ENCODE data around the gene GATA5. TPM values are rescaled to one million over a fixed set of nuclear protein-coding genes. Genes with fewer than 3 reads are reported as not detected.

GATA5 gene
- polyA plus RNA-seq, 1 donor from 2014 or later, result not detected

GRCh38 chr20:62489186-62489931 lies 13.6 kb upstream of the GATA5 start:
- Histone ChIP-seq H3K9me3 (ENCODE audit: low read length) (no peaks in the 10 kb centered on the region), H2AFZ (ENCODE audit: low read depth, low read length) (no peak overlapping the region), H3K4me3 (ENCODE audit: low read length) (no peak overlapping the region), H4K20me1 (ENCODE audit: insufficient read depth) (no peaks in the 10 kb centered on the region), H3K4me2 (ENCODE audit: low read length) (no peak overlapping the region), H3K79me2 (replicated peaks; ENCODE audit: insufficient read depth, low read length) (no peaks in the 10 kb centered on the region), H3K9ac (ENCODE audit: low read length) (no peak overlapping the region), H3K36me3 (ENCODE audit: insufficient read depth, low read length) (no peaks in the 10 kb centered on the region), H3K27ac (ENCODE audit: low read length) (no peak overlapping the region), H3K27me3 (ENCODE audit: insufficient read depth, low read depth, low read length) (peaks cover under 1% of the 10 kb centered on the region), H3F3A (ENCODE audit: insufficient read depth, low read length, poor library complexity, severe bottlenecking) (no peaks in the 10 kb centered on the region), H3K9me2 (ENCODE audit: insufficient read depth, low read length) (no peaks in the 10 kb centered on the region)
- no peak for TF ChIP-seq CTCF (IDR thresholded peaks at IDR 0.05; ENCODE audit: poor library complexity, severe bottlenecking)
- no peak for TF ChIP-seq EZH2 (IDR thresholded peaks at IDR 0.05; ENCODE audit: borderline replicate concordance, insufficient read depth, low read length, poor library complexity, severe bottlenecking)
- no peak for TF ChIP-seq RAD21 (conservative IDR thresholded peaks at IDR 0.05)
- no peak for TF ChIP-seq EP300 (conservative IDR thresholded peaks at IDR 0.05; ENCODE audit: poor library complexity, severe bottlenecking)
- no peak for TF ChIP-seq POLR2AphosphoS5 (IDR thresholded peaks at IDR 0.05)
- no peak for TF ChIP-seq SMC3 (conservative IDR thresholded peaks at IDR 0.05; ENCODE audit: poor library complexity)

- Histone ChIP-seq H3F3A (ENCODE audit: insufficient read depth, low read length, poor library complexity, severe bottlenecking) (no peaks in the 10 kb centered on the region), H3K27me3 (ENCODE audit: insufficient read depth, low read depth, low read length) (peaks cover 10% of the 10 kb centered on the region), H2AFZ (ENCODE audit: low read depth, low read length) (no peak overlapping the region), H3K27ac (ENCODE audit: low read length) (no peak overlapping the region), H3K9ac (ENCODE audit: low read length) (no peak overlapping the region), H3K9me3 (ENCODE audit: low read length) (no peaks in the 10 kb centered on the region), H3K36me3 (ENCODE audit: insufficient read depth, low read length) (no peaks in the 10 kb centered on the region), H3K4me3 (ENCODE audit: low read length) (no peak overlapping the region), H3K9me2 (ENCODE audit: insufficient read depth, low read length) (no peaks in the 10 kb centered on the region), H4K20me1 (ENCODE audit: insufficient read depth) (no peaks in the 10 kb centered on the region), H3K4me2 (ENCODE audit: low read length) (no peak overlapping the region), H3K79me2 (replicated peaks; ENCODE audit: insufficient read depth, low read length) (no peaks in the 10 kb centered on the region)
- TF ChIP-seq MXI1 (conservative IDR thresholded peaks at IDR 0.05; ENCODE audit: poor library complexity, severe bottlenecking), result no peak
- TF ChIP-seq REST (IDR thresholded peaks at IDR 0.05; ENCODE audit: borderline replicate concordance), result no peak
- TF ChIP-seq RAD21 (conservative IDR thresholded peaks at IDR 0.05), result no peak
- TF ChIP-seq CTCF (IDR thresholded peaks at IDR 0.05; ENCODE audit: poor library complexity, severe bottlenecking), result no peak
- no peak for TF ChIP-seq EZH2 (IDR thresholded peaks at IDR 0.05; ENCODE audit: borderline replicate concordance, insufficient read depth, low read length, poor library complexity, severe bottlenecking)
- TF ChIP-seq POLR2AphosphoS5 (IDR thresholded peaks at IDR 0.05), result no peak
- no peak for TF ChIP-seq SMC3 (conservative IDR thresholded peaks at IDR 0.05; ENCODE audit: poor library complexity)
- TF ChIP-seq EP300 (conservative IDR thresholded peaks at IDR 0.05; ENCODE audit: poor library complexity, severe bottlenecking), result no peak
- TF ChIP-seq TAF1 (IDR thresholded peaks at IDR 0.05; ENCODE audit: low read depth), result no peak
Measured at GRCh38 chr20:62488470-62488869, 12.7 kb upstream of the GATA5 start.
